Hippocampal formation (tissue), 2 donors: ENCODE measurements around the gene POMP.
"Not testable (repeated sequence)": the region's sequence is repeated elsewhere in the genome, so short reads cannot be mapped to it uniquely, and the experiment has no call there.

Experiments
- DNase-seq, 2 donors: peaks; one replicate each; lab custom pipeline; 2025; lab: John Stamatoyannopoulos, UW

Gene POMP

GRCh38 chr13:28693605-28694491, 34.9 kb downstream of the POMP start:
- not testable (repeated sequence) for DNase-seq

DNA sequence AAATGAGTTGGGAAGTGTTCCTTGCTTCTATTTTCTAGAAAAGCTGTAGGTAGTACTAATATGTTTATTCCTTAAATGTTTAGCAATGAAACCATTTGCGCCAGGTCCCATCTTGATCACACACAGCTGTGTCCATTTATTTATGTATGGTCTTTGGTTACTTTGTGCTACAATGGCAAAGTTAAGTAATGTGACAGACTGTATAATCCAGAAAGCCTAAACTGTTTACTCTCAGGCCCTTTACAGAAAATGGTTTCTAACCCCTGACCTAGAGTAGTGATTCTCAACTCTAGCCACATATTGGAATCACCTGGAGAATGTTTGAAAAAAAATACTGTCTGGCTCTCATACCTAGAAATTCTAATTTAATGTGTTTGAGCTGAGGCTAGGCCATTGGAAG, 38.5 kb downstream of the POMP start:
- no peak for DNase-seq

DNA sequence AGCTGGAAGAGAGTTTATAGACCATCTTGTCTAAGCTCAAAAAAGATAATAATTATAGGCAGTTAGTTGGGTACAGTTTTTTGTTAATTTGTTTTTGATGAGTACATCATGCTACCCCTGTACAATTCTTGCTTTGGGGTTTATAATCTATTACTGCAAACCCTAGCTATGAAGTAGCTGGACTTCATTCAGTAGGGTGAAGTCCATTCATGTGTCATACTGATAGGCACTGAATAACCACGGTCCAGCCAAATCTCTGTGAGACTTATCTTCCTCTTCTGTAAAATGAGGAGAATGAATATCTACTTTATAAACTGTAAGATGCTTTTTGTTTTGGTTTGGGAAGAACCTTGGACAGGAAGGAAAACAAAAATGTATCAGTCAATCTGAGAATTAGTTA, 40.3 kb downstream of the POMP start:
- no peak for DNase-seq

DNA sequence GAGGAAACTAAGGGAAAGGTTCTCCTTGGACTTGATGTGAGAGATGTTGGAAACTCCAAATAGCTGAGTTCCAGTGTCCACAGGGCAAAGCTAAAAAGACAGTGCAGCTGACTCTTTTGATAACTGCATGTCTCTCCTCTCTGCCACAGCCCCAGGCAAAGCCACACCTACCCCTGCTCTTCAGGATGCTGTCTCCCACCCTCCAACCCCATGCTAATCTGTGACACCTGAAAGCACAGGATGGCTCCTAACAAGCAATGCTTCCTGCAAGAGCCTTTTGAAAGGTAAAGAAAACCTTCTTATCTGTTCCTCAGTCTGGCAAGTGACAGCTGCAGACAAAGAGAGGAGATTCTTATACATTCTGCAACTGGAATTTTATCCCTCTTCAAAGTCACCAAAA, 45.4 kb downstream of the POMP start:
- no peak for DNase-seq

GRCh38 chr13:28704919-28705318, 46.0 kb downstream of the POMP start:
- no peak for DNase-seq

DNA sequence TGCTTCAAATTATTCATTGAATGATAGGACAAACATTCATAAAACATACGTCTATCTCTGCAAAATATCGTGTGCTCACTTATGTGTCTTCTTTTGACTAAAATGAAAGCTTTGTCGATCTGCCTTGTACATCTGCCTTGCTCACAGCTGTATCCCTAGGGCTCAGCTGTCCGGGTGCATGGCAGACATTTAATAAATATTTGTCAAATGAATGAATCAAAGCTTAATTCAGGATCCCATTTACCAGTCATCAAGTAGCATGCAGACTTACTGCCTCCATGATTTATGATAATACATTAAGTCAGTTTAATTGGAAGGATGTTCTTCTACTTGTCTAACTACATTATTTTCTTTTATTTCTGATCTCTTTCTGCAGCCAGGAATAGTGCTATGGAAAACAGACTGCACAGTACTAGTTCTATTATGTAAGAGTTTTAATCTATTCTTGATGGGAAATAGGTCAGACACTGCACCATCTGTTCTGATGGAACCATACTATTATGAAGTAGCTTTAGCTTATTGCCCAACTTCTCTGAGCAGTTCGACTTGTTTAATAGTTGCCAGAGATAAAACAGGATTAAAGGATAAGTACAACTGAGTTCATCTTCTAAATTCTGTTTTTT, 46.6 kb downstream of the POMP start:
- peak in 1 of 2 donors; percentile 31 for DNase-seq

- peak; percentile 5 to 23 for DNase-seq
Observed at GRCh38 chr13:28707629-28708427, 48.9 kb downstream of the POMP start.

- no peak for DNase-seq
Observed at GRCh38 chr13:28710161-28710560, 51.2 kb downstream of the POMP start.

DNA sequence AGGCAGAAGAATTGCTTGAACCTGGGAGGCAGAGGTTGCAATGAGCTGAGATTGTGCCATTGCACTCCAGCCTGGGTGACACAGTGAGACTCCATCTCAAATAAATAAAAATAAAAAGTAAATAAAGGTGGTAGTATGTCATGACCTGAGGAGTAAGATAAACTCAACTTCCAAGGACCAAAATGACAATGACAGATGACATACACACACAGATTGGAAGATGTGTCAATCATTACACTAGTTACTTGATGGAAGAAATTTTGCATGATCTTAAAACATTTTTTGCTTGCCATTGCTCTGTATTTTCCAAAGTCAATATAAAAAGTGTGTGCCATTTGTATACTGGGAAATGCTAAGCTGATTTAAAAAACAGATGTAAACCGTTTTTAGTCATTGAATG, 55.7 kb downstream of the POMP start:
- DNase-seq = no peak

GRCh38 chr13:28716511-28716910, 57.6 kb downstream of the POMP start:
- no peak for DNase-seq

- DNase-seq = no peak
Observed at GRCh38 chr13:28717170-28717569, 58.2 kb downstream of the POMP start.

GRCh38 chr13:28718196-28718542, 59.2 kb downstream of the POMP start:
- peak in 1 of 2 donors; percentile 38 for DNase-seq

GRCh38 chr13:28718543-28719226, 59.8 kb downstream of the POMP start, which contains the start of gene SLC46A3:
Gene SLC46A3 (minus strand): TSS chr13:28718970. CDS start chr13:28717998, 972 bp downstream.
- peak; percentile 89 to 99 for DNase-seq

DNA sequence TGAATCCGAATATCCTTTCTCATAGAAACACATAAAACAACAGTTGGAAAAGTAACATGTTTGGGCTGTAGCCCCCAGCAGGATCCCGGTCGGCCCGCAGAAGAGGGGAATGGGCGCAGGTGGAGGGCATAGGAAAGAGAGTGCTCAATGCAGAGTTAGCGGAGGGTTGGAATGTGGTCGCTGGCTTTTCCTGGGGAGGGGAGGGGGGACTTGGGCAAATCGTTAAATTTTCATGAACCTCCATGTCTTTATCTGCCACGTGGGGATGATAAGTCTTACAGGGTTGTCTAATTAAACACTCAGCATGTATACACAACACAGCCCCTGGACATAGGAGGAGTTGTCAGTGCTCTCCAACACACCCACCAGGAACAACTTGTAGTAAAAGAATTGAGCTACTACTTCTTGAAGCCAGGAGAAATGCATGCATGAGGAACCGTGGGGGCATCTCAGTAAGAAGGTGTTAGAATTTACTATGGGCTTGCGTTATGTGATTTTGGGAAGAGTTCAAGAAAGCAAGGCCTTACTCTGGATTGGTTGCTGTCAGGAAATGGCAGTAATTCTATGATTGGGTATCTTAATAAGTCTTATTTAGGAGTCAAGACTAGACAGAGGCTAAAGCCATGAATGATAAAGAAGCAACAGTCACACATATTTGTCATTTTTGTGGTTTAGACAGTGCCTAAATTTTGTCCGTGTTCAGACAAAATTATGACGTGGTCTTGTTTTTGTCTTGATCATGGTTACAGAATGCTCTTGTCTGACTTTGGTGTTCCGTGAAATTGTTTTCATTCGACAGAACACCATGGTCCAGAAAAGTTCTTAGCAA, 60.5 kb downstream of the POMP start:
- DNase-seq = no peak

- no peak for DNase-seq
Observed at GRCh38 chr13:28723806-28724205, 64.9 kb downstream of the POMP start.

DNA sequence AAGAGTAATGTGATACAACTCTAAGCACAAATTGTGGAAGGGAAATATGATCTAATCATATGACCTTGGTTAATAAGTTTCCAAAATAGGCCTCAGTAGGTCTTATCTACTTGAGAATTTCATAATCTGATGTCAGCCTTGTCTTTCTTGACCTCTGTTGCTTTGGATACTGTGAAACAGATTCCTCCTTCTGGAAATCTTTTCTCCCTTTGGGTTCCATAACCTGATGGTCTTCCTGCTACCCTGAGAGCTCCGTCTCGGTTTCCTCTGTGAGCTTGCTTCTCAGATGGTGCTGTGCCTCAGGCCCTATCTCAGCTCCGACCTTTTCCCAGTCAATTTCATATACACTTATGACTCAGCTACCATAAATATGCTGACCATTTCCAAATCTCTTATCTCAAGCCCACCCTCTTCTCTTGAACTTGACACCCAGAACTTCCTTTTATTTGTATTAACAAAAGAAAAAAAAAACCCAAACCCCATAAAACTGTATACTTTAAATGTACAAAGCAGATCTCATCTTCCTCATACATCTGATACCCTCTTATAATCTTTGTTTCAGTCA, 66.2 kb downstream of the POMP start:
- DNase-seq = no peak
